Suprapubic skin (tissue), 4 donors: Measurements from ENCODE around the gene PDS5B. TPM values are rescaled to one million over a fixed set of nuclear protein-coding genes. Genes with fewer than 3 reads are reported as not detected.
A peak's percentile ranks its signal among the peaks of the same experiment; 100 is the strongest.

ENCODE experiments used
- DNase-seq, 2 donors: peaks; one replicate each; pipeline ENCODE4 v3.0.0-alpha.2; 2019; ENCODE audit warnings: low spot score in 2 of 2
- H3K27ac ChIP-seq: fragments of 200-600 bp; sonication (generic); one replicate; pipeline ENCODE4 v1.5.1; 2019
- H3K27me3 ChIP-seq: fragments of 200-600 bp; sonication (generic); one replicate; pipeline ENCODE4 v1.5.1; 2019
- H3K36me3 ChIP-seq: fragments of 200-600 bp; sonication (generic); one replicate; pipeline ENCODE4 v1.5.1; 2019
- H3K4me1 ChIP-seq: fragments of 200-600 bp; sonication (generic); one replicate; pipeline ENCODE4 v1.5.1; 2019
- H3K4me3 ChIP-seq: fragments of 200-600 bp; sonication (generic); one replicate; pipeline ENCODE4 v1.5.1; 2019; ENCODE audit warnings: mild to moderate bottlenecking
- H3K9me3 ChIP-seq: fragments of 200-600 bp; sonication (generic); one replicate; pipeline ENCODE4 v1.5.1; 2019
- EP300 ChIP-seq: sonication (generic); formaldehyde crosslinking; IDR thresholded peaks from one replicate; pipeline ENCODE4 v1.6.1; 2017; ENCODE audit warnings: antibody characterized with exemption
- POLR2A ChIP-seq, 2 donors: fragments of 450-650 bp; IDR thresholded peaks; one replicate each; pipeline ENCODE4 v1.6.1; 2017; ENCODE audit warnings: antibody characterized with exemption in 2 of 2, mild to moderate bottlenecking in 2 of 2, moderate library complexity in 2 of 2
- POLR2AphosphoS5 ChIP-seq, 3 donors: sonication (generic); formaldehyde crosslinking; IDR thresholded peaks; one replicate each; pipeline ENCODE4 v1.6.1; 2017; ENCODE audit warnings: antibody characterized with exemption in 3 of 3
- WGBS: methylation state at CpG from one replicate; pipeline ENCODE4 v1.1.5; 2018; 5-methylcytosine and 5-hydroxymethylcytosine counted together
- total RNA-seq, 4 donors: library from RNA; depleted of rRNA; stranded (reverse); fragments of >200 nt; gene quantifications; one replicate each; pipeline ENCODE4 v1.1.0, GENCODE V29; 2016
- TF ChIP-seq, protein P1 (sequence below), 2 donors: fragments of 200-600 bp in 1 of 2; fragments of 450-650 bp in 1 of 2; sonication (generic) in 1 of 2; IDR thresholded peaks; one replicate each; pipeline ENCODE4 v1.5.1; 2016 to 2019; ENCODE audit warnings: antibody characterized with exemption in 2 of 2, mild to moderate bottlenecking in 1 of 2, moderate library complexity in 1 of 2

PDS5B gene
- total RNA-seq, 4 donors from 2014 or later, result 17.8 to 48.2 (median 28.5) TPM

DNA sequence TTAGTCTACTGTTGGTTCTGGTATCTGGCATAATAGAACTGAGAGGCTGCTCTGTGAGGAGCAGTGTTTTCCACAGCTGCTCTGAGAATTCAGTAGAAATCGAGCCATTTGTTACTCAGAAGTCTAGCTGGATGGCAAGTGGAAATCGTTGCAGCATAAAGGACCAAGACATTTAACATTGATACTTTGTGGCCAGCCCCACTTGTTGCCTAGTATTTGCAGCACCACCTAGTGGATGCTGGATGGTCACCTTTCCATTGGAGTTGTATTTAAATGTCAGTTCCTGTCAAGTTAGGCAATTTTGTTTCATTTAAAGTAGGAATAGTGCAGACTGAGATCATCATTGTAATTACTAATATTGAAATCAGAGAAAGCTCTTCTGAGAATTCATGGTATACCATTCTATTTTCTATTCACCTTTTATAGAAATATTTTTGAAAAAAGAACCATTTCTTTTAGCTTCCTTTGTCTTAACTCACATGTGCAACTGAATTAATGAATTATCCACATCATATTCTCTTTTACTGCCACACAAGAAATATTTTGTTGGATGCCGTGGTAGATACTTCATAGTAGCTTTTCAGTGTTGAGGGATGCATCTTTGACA lies 64.6 kb downstream of the PDS5B start:
- H3K4me1 ChIP-seq, result peaks cover 7% of the 10 kb centered on the region
- H3K9me3 ChIP-seq, result no peaks in the 10 kb centered on the region
- no peaks in the 10 kb centered on the region for H3K36me3 ChIP-seq
- H3K27me3 ChIP-seq, result no peaks in the 10 kb centered on the region
- TF ChIP-seq, protein P1, sequence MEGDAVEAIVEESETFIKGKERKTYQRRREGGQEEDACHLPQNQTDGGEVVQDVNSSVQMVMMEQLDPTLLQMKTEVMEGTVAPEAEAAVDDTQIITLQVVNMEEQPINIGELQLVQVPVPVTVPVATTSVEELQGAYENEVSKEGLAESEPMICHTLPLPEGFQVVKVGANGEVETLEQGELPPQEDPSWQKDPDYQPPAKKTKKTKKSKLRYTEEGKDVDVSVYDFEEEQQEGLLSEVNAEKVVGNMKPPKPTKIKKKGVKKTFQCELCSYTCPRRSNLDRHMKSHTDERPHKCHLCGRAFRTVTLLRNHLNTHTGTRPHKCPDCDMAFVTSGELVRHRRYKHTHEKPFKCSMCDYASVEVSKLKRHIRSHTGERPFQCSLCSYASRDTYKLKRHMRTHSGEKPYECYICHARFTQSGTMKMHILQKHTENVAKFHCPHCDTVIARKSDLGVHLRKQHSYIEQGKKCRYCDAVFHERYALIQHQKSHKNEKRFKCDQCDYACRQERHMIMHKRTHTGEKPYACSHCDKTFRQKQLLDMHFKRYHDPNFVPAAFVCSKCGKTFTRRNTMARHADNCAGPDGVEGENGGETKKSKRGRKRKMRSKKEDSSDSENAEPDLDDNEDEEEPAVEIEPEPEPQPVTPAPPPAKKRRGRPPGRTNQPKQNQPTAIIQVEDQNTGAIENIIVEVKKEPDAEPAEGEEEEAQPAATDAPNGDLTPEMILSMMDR (IDR thresholded peaks at IDR 0.05), result peak; percentile 24 to 47
- TF ChIP-seq POLR2AphosphoS5 (IDR thresholded peaks at IDR 0.05) (no peak), EP300 (no peak), POLR2A (IDR thresholded peaks at IDR 0.05) (no peak)
- DNase-seq, result no peak
- 30% methylated on average over 3 of the region's 3 CpGs for WGBS
- H3K27ac ChIP-seq, result no peak overlapping the region
- no peak overlapping the region for H3K4me3 ChIP-seq

DNA sequence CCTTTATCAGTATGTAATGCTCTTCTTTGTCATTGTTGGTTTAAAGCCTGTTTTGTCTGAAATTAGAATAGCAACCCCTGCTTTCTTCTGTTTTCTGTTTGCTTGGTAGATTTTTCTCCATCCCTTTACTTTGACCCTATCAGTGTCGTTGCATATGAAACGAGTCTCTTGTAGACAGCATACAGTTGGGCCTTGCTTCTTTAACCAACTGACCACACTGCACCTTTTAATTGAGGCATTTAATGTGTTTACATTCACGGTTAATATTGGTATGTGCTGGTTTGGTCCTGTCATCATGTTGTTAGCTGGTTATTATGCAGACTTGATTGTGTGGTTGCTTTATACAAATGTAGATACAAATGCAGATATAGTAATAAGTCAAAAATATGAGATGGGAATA lies 71.1 kb downstream of the PDS5B start:
- TF ChIP-seq, protein P1 (IDR thresholded peaks at IDR 0.05), result no peak
- TF ChIP-seq EP300 (no peak), POLR2AphosphoS5 (IDR thresholded peaks at IDR 0.05) (no peak), POLR2A (IDR thresholded peaks at IDR 0.05) (no peak)
- DNase-seq, result no peak
- Histone ChIP-seq H3K36me3 (peaks cover 6% of the 10 kb centered on the region), H3K27me3 (no peaks in the 10 kb centered on the region), H3K4me3 (no peak overlapping the region), H3K4me1 (no peaks in the 10 kb centered on the region), H3K9me3 (no peaks in the 10 kb centered on the region), H3K27ac (no peak overlapping the region)
- 89% methylated on average over 3 of the region's 3 CpGs for WGBS

GRCh38 chr13:32659736-32660135 lies 73.5 kb downstream of the PDS5B start:
- no peaks in the 10 kb centered on the region for H3K9me3 ChIP-seq
- no peak for TF ChIP-seq POLR2A (IDR thresholded peaks at IDR 0.05)
- TF ChIP-seq, protein P1 (IDR thresholded peaks at IDR 0.05), result no peak
- TF ChIP-seq POLR2AphosphoS5 (IDR thresholded peaks at IDR 0.05), result no peak
- TF ChIP-seq EP300, result no peak
- no peak overlapping the region for H3K4me3 ChIP-seq
- DNase-seq, result no peak
- no peak overlapping the region for H3K27ac ChIP-seq
- H3K27me3 ChIP-seq, result no peaks in the 10 kb centered on the region
- peaks cover 6% of the 10 kb centered on the region for H3K36me3 ChIP-seq
- 94% methylated on average over 1 of the region's 1 CpG for WGBS
- no peaks in the 10 kb centered on the region for H3K4me1 ChIP-seq

DNA sequence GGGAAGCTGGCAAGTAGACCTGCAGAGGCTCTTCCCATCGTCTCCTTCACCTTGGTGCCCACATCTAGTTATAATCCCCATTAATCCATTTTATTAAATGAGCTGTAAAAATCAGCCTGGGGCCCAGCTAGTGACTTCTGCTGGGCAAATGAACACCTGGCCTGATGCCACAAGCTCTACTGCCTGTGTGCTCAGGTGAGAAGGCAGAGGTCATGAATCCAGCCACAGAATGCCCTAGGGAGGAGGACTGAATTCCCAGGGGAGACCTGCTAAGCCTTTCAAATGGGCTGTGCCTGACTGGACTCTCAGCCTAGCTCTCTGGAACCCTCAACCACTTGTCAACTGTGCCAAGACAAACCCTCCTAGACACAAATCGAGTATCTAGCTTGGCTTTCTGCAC lies 74.0 kb downstream of the PDS5B start:
- no peak overlapping the region for H3K27ac ChIP-seq
- no peaks in the 10 kb centered on the region for H3K9me3 ChIP-seq
- TF ChIP-seq, protein P1 (IDR thresholded peaks at IDR 0.05), result no peak
- TF ChIP-seq POLR2AphosphoS5 (IDR thresholded peaks at IDR 0.05), result no peak
- no peak for TF ChIP-seq EP300
- TF ChIP-seq POLR2A (IDR thresholded peaks at IDR 0.05), result no peak
- DNase-seq, result no peak
- 92% methylated on average over 2 of the region's 2 CpGs for WGBS
- no peak overlapping the region for H3K4me3 ChIP-seq
- H3K36me3 ChIP-seq, result peaks cover 6% of the 10 kb centered on the region
- no peaks in the 10 kb centered on the region for H3K4me1 ChIP-seq
- H3K27me3 ChIP-seq, result no peaks in the 10 kb centered on the region

- Histone ChIP-seq H3K4me3 (no peak overlapping the region), H3K4me1 (no peaks in the 10 kb centered on the region), H3K27me3 (no peaks in the 10 kb centered on the region), H3K36me3 (peaks cover 6% of the 10 kb centered on the region), H3K9me3 (no peaks in the 10 kb centered on the region), H3K27ac (no peak overlapping the region)
- DNase-seq, result no peak
- TF ChIP-seq POLR2A (IDR thresholded peaks at IDR 0.05) (no peak), POLR2AphosphoS5 (IDR thresholded peaks at IDR 0.05) (no peak)
- TF ChIP-seq, protein P1 (IDR thresholded peaks at IDR 0.05), result no peak
Observed at GRCh38 chr13:32661685-32662084, 75.4 kb downstream of the PDS5B start.
